GM19025 (cell line): ENCODE results near the gene PNMA8C.
"Not testable (repeated sequence)": the region's sequence is repeated elsewhere in the genome, so short reads cannot be mapped to it uniquely, and the experiment has no call there.

Source experiments
- ATAC-seq: cut with Tn5 transposase; IDR thresholded peaks from one replicate; pipeline ENCODE4 v1.9.1; 2021; ENCODE audit warnings: mild to moderate bottlenecking, low read depth, moderate library complexity; ENCODE audit not compliant: unreplicated experiment

The PNMA8C gene

DNA sequence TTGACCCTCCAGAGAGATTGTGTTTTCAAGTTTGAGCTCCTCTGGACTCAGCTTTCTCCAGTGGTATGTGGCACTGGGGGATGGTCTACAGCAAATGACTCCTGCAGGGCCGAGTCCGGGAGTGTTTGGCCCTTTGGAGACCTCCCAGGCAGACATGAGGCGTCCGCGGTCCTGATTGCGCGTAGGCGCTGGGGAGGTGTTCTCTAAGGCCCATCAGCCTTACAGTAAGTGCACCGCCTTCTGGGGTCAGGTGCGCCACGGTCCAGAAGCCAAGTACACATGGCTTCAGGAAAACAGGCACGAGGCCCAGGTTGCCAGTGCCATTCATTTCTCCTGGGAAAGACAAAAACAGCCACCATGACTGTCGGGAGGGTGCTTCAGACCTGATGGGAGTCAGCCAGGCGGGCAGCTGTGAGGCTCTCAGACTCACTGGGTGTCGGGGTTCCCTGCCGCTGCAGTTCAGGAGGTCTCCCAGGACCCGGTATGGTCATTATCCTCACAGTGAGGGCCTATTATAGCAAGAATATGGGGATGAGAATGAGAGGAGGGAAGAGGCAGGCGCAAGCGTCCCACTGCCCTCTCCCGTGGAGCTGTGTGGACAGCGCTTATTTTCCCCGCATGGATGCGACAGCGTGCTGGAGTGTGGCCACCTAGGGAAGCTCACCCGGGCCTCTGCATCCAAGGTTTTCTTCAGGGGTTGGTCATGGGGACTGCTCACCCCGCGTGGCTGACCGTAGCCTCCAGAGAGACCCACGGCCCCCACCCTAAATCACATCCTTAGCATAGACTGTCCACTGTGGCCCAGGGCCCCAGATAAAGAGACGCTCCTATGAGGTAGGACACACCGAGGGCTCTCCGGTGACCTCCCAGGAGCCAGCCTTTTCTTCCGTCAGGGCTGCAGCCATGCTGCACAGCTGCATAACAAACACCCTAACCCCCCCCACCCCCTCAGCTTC lies 37.2 kb downstream of the PNMA8C start:
- no peak for ATAC-seq

DNA sequence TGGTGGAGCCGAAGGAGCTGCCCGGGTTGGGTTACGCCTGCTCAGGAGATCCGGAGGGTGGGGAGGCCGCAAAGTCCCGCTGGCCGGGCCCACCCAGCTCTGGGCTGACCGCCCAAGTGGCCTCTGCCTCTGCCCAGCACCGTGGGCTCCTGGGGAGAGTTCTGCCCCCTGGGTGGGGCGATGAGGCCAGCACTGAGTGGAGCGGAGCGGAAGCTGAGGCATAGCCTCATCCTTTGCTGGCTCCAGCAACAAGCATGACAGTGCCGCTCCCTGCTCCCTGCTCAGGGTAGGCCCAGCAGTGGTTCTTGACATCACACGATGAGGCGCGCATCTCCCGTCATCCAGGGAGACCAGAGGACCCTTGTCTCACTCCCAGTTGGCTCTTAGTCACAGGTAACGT lies 37.9 kb downstream of the PNMA8C start:
- ATAC-seq = no peak

DNA sequence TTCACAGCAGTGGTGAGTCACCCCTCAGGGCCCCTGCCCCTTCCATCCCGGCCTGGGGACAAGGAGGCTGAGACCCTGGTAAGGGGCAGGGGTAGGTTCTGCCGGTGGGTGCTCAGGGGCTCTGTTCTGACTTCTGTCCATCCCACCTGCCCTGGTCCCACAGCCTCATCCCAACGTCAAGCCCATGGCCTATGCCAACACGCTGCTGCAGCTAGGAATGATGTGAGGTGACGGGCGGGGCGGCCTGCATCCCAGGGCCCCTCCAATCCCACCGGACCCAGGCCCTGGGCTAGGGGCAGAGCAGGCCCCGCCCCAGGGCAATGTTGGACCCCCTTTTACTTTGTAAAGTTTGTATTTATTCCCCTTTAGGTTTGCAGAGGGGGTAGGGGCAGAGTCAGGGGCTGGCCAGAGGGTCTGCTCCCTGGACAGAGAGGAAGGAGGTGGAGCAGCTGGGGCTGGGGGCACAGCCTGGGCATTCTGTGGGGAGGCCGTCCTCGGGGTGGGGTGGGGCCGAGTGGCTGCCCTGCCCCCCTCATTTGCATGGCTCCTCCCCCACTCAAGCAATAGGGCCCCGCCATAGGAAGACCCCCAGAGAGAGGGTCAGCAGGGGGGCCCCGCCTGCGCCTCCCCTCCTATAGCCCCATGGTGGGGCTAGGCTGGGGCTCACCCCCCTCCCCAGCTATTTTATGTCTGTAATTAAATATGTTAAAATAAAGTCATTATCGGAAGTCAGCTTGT lies 38.4 kb downstream of the PNMA8C start:
- ATAC-seq = no peak

DNA sequence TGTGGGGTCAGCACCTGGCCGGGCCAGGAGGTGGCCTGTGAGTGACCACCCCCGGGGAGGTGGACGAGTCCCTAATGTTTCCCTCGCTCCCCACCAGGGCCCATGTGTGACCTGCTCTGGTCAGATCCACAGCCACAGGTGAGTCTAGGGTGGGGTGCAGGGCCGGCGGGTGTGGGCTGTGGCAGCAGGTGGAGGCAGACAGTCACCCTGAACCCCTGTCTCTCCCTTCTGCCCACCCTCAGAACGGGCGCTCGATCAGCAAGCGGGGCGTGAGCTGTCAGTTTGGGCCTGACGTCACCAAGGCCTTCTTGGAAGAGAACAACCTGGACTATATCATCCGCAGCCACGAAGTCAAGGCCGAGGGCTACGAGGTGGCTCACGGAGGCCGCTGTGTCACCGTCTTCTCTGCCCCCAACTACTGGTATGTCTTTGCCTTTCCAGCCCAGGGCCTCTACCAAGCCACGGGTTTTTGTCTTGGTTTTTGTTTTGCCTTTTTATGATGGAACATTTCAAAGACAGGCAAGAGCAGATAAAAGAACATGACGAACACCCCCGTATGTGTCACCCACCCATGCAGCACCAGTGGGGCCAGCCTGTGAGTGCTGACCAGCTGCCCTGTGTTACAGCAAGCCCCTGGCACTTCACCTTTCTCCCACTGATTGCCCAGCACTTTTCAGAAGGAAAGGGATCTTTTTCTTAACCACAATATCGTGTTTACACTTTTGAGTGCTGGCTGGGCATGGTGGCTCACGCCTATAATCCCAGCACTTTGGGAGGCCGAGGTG lies 40.2 kb downstream of the PNMA8C start:
- no peak for ATAC-seq

DNA sequence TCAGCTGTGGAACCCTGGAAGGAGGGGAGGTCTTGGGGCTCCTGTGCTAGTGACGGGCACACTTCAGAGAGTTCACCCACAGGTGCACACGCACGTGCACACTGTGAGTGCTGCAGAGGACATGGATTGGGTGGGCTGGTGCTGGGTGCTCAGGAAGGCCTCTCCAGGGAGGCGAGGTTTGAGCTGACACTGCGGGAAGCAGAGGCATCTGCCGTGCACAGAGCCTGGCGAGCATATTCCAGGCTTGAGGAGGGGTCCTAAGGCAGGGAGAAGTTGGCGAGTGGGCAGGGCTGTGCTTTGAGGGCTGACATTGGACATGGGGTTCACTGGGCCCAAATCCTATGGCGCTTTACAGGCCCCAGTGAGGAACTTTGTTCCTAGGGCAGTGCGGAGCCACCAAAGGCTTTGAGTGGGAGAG lies 41.0 kb downstream of the PNMA8C start:
- no peak for ATAC-seq

DNA sequence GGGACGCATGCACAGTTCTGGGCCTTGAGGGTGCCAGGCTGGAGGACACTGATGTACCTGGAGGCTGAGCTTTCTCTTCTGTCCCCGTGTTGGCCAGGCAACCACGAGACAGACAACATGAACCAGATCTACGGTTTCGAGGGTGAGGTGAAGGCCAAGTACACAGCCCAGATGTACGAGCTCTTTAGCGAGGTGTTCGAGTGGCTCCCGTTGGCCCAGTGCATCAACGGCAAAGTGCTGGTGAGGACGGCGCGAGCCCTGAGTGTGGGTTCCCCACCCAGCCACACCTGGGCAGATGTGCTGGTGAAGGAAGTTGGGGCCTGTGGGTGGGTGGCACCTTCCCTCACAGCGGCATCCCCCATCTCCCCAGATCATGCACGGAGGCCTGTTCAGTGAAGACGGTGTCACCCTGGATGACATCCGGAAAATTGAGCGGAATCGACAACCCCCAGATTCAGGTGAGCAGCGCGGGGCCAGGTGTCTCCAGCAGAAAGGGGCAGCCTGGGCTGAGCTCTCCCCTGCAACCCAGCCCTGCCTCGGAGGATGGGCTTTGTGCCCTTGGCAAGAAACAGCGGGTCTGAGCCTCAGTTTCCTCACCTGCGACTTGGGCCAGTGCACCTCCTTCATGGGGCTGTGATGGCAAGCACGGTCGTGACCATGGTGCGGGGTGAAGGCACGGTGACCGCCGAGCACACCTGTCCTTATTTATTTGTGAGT lies 41.6 kb downstream of the PNMA8C start:
- no peak for ATAC-seq

DNA sequence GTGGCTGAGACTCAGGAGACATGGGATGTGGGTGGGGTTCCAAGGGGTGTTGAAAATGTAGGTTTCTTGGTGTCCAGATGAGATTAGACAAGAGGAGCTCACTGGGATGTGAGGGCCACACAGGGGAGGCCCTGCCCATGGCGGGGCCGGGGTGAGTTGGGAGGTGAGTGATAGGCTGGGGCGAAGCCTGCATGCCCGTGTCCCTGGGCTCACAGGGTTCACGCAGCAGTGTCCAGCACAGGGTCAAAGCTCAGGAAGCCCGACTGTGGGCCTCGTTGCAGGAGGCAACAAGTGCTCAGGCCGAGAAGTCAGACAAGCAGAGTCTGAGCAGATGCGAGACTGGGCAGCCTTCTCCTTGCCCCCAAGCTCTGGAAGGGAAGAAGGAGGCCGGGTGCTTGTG lies 42.6 kb downstream of the PNMA8C start:
- ATAC-seq = no peak

DNA sequence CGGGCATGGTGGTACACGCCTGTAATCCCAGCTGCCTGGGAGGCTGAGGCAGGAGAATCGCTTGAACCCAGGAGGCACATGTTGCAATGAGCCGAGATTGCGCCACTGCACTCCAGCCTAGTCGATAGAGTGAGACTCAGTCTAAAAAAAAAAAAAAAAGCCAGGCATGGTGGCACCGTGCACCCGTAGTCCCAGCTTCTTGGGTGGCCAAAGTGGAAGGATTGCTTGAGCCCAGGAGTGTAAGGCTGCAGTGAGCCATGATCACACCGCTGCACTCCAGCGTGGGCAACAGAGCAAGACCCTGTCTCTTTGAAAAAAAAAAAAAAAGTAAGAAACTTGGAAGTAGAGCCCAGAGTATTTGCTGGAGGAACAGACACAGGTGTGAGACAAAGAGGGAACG lies 43.1 kb downstream of the PNMA8C start:
- ATAC-seq = no peak

DNA sequence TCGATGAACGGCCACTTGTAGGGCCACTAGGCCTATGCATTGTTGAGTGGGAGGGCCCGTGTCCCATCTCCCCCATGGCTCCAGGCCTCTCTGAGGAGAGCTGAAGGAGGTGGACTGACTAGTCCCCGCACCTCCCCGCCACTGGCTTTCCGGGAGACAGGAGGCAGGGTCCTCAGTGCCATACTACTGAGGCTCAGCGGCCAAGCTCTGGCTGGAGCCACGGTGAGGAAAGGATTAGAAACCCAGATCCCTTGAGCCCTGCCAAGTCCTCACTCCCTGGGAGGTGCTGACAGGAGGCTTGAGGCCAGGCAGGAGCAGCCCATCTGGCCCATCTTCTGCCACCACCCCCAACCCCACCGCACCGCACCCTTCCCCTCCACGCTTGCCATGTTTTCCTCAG lies 44.3 kb downstream of the PNMA8C start:
- ATAC-seq = no peak

DNA sequence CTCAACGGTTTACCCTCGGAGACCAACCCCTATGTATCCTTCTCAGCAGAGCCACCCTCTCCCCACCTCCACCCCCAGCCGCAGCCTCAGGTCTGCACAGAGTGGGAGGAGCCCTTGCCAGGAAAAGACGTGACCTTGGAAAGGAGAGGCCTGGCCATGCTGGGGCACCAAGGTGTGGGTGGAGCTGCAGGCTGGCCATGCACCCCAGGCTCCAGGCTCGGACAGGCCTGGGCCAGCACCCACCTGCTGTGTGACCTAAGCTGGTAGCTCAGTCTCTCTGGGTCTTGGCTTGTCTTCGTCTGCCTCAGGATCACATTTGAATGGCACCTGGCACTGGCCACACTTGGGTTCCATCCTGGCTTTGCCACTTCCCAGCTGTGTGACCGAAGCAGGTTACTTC lies 44.9 kb downstream of the PNMA8C start:
- no peak for ATAC-seq

DNA sequence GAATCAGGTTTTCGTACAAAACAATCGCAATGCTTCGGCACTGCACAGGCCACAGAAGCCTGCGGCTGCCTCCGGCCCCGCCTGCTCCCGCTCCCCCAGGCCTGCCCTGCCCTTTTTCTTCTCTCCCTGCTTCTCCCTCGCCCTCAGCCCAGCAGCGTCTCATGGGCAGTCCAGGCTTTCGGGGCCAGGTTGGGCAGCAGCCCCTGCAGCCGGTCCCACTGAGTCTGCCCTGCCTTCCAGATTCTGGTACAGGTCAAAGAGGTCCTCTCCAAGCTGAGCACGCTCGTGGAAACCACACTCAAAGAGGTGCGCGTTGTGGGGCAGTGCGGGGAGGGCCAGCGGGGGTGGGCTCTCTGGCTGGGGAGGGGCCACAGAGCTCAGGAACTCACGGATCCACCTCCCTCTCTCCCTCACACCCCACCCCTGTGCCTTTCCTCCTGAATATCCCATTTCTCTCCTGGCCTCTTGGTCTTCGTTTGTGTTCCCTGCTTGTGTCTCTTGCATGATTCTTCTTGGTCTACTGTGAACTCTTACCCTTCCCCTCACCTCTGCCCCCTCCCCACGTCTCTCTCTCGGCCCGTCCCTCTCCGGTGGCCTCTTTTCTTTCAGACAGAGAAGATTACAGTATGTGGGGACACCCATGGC lies 45.4 kb downstream of the PNMA8C start:
- no peak for ATAC-seq

DNA sequence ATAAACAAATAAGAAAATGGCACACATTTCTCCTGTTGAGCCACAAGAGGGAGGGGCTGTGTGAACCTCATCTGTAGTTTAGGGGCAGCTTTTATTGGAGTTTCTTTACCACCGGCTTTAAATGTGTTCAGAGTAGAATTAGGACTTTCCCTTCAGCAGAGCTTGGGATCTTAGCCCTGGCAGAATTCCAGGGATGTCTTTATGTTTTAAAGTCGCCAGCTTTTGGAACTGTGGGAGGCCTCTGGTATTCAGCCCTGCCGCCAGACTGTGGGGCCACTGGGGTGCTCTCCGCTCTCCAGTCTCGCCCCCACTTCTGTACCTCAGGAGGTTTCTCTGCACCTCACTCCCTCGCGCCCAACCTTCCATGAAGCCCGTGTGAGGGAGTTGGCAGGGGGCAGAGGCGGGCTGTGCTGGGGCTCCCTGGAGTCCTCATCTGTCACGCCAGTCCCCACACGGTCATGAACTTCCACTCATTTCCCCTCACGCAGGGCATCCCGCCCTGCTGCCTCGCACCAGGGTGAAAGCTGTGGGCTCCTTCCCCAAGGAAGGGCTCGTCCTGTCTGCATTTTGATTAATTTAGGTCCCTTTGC lies 46.9 kb downstream of the PNMA8C start:
- no peak for ATAC-seq

DNA sequence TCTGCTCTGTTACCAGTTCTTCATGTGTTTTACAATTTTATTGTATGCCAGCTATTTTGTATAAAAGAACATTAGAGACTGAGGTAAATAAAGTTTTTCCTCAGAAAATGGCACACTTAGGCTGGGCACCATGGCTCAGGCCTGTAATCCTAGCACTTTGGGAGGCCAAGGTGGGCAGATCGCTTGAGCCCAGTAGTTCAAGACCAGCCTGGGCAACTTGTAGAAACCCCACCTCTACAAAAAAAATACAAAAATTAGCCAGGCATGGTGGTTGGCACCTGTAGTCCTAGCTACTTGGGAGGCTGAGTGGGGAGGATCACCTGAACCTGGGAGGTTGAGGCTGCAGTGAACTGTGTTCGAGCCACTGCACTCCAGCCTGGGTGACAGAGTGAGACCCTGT lies 47.4 kb downstream of the PNMA8C start:
- no peak for ATAC-seq

DNA sequence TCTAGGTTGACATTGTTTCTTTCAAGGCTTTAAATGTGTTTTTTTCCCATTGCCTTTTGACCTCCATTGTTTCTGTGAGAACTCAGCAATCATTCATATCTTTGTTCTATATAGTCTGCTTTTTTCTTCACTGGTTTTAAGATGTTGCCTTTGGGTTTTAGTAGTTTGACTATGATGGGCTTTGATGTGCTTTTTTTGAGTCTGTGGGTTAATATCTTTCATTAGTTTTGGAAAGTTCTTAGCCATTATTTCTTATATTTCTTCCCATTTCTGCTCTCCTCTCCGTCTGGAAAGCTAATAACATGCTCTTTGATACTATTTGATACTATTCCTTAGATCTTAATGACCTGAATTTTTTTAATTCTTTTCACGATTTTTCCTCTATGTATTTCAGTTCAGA lies 48.0 kb downstream of the PNMA8C start:
- ATAC-seq = no peak

DNA sequence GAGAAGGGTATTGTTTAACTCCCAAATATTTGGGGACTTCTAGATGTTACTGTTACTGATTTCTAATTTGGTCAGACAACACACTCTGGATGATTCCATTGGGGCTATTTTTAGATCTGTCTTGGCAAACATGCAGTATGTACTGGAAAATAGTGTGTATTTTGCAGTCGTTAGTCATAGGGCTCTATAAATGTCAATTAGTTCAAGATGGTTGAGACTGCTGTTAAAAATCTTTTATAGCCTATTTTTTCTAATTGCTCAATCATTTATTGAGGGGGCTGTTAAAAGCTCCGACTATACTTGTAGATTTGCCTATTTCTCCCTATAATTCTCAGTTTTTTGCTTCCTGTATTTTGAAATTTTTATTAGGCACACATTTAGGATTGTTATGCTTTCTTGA lies 50.5 kb downstream of the PNMA8C start:
- ATAC-seq = no peak

DNA sequence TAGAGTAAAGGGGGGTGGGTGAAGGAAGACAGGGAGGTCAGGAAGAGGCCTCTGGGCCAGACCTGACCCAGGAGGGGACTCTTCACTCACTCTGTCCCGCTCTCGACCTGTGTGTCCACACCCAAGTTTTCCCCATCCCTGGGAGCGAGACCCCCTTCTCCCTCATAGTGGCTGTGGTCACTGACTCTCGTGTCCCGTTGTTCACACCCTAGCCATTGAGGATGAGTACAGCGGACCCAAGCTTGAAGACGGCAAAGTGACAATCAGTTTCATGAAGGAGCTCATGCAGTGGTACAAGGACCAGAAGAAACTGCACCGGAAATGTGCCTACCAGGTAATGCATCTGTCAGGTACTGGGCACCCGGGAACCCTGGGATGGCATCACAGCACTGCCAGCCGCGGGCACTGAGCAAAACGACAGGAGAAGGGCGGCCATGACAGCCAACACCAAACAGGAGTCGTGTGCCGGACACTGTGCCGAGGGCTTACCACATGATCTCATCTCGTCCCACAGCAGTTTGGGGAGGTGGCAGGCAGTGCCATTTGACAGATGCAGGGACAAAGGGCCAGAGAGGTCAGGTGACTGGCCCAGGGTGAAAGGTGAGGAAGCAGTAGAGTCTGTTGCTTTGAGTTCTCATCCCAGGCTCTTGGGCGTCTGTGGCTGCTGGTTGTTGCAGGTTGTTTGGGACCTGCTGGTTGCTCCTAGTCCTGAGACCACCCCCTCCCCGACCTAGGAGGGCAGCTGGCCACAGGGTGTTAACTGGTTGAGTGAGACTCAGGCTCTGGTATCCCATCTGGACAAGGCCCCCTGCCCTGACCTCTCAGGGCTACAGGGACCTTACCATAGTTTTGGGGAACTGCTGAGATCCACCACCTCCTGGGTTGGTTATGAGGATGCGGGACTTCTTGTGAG lies 52.2 kb downstream of the PNMA8C start:
- no peak for ATAC-seq

DNA sequence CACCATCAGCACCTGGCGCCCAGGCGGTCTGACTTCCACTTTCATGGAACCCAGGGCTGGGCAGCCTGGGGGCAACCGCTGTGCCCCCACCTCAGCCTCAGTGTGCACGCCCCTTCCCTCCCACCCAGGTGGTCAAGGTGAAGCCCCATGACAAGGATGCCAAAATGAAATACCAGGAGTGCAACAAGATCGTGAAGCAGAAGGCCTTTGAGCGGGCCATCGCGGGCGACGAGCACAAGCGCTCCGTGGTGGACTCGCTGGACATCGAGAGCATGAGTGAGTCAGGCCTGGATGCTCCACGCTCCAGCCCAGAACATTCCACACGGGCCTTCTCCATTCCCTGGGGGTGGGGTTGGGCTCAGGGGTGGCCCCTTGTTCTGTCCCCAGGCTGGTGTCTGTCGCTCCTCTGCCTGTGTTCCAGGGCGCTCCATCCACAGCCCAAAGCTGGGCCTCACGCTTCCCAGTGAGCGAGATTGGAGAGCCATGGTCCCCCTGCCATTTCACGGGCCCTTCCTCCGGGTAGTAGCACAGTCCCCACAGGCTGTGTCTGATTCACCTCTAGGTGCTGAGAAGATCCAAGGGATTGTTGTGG lies 53.2 kb downstream of the PNMA8C start:
- not testable (repeated sequence) for ATAC-seq
